HG02884 (cell line): ENCODE measurements around the gene ANAPC5.
"Not testable (repeated sequence)": the region's sequence is repeated elsewhere in the genome, so short reads cannot be mapped to it uniquely, and the experiment has no call there.

Source experiments
- ATAC-seq: cut with Tn5 transposase; IDR thresholded peaks from one replicate; pipeline ENCODE4 v1.9.1; 2021; ENCODE audit warnings: mild to moderate bottlenecking, moderate library complexity; ENCODE audit not compliant: unreplicated experiment

ANAPC5 gene

DNA sequence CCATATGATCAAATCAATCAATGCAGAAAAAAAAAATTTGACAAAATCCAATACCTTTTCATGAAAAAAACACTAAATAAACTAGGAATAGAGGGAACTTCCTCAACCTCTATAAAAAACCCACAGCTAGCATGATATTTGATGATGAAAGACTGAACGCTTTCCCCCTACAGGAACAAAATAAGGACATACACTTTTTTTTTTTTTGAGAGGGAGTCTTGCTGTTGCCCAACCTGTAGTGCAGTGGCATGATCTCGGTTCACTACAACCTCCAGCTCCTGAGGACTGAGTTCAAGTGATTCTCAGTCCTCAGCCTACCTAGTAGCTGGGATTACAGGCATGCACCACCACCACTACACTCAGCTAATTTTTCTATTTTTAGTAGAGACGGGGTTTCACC lies 37.8 kb downstream of the ANAPC5 start:
- no peak for ATAC-seq

DNA sequence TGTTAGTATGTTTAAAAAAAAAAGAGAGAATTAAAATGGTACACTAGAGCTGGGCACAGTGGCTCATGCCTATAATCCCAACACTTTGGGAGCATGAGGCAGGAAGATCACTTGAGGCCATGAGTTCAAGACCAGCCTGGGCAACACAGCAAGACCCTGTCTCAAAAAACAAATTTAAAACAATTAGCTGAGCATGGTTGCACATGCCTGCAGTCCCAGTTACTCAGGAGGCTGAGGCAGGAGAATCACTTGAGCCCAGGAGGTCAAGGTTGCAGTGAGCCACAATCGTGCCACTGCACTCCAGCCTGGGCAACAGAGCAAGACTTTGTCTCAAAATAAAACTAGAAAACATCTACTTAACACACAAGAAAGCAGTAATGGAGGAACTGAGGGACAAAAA lies 42.0 kb downstream of the ANAPC5 start:
- ATAC-seq, result not testable (repeated sequence)

DNA sequence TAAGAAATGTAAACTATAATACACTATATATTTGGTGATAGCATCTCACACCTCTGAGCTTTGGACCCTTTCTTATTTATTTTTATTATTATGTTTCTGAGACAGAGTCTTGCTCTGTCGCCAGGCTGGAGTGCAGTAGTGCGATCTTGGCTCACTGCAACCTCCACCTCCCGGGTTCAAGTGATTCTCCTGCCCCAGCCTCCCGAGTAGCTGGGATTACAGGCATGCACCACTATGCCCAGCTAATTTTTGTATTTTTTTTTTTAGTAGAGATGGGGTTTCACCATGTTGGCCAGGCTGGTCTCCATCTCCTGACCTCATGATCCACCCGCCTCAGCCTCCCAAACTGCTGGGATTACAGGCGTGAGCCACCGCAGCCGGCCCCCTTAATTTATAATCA lies 44.8 kb downstream of the ANAPC5 start:
- ATAC-seq, result not testable (repeated sequence)

DNA sequence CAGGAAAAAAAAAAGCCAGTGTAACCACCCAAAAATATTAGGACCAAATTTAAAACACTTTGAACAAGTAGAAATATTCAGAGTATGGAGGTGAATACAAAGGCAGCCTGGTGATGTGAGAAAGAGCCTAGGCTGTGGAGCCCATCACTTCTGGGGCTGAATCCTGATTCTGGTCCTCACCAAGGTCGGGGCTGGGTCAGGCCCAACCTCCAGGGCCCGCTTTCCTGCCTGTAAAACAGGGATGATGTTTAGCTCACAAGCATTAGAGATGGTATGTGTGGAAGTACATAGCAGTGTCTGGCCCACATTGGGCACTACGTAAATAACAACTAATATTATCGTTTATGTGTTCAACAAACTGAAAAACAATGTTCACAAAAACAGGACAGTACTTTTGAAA lies 47.9 kb downstream of the ANAPC5 start:
- no peak for ATAC-seq

GRCh38 chr12:121301876-121302275 lies 50.3 kb downstream of the ANAPC5 start:
- no peak for ATAC-seq

DNA sequence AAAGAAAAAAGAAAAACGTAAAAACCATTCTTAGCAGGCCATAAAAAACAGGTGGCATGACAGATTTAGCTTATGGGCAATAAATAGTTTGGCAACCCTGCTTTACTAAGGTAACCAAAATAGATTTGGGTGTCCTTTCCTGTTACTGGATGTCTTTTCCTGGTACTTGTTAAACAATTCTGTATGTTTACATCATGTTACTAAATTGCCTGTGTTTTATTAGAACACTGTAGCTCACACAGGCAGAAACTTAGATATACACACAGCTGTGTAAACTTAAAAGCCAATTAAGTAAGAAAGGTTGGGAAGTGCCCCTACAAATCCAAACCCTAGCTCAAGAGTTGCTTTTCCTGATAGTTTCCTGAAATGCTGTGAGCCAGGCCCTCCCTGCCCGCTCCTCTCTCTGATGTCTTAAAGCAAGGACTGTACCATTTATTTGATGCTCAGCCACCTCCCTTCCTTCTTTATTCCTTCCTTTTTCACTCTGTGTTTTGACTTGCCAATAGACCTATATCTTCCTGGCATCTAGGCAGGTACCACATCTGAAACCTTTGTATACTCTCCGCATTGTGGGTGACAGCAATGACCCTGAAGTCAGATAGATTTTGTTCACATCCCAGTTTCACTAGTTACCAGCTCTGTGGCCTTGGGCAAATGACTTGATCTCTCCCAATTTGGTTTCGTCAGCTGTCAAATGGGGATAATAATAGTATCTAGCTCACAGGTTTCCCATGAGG lies 52.0 kb downstream of the ANAPC5 start:
- ATAC-seq, result no peak

DNA sequence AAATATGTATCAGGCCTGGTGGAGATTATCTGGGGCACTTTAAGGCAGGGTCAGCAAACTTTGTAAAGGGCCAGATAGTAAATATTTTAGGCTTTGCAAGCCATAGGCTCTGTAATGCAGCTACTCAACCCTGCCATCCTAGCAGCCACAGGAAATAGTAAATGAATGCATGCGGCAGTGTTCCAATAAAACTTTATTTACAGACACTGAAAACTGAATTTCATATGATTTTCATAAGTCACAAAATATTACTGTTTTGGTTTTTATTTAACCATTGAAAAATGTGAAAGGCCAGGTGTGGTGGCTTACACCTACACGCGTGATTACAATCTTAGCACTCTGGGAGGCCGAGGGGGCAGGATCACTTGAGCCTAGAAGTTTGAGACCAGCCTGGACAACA lies 52.5 kb downstream of the ANAPC5 start:
- no peak for ATAC-seq

DNA sequence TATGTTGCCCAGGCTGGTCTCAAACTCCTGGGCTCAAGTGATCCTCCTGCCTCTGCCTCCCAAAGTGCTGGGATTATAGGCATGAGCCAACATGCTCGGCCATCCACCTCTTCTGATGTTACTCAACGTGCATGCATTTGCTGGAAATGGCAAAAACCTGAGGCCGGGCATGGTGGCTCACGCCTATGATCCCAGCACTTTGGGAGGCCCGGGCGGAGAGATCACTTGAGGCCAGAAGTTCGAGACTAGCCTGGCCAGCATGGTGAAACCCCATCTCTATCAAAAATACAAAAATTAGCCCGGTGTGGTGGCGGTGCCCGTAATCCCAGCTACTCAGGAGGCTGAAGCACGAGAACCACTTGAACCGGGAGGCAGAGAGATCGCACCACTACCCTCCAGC lies 53.8 kb downstream of the ANAPC5 start:
- ATAC-seq, result not testable (repeated sequence)

- no peak for ATAC-seq
Measured at GRCh38 chr12:121297435-121297991, 54.7 kb downstream of the ANAPC5 start.

DNA sequence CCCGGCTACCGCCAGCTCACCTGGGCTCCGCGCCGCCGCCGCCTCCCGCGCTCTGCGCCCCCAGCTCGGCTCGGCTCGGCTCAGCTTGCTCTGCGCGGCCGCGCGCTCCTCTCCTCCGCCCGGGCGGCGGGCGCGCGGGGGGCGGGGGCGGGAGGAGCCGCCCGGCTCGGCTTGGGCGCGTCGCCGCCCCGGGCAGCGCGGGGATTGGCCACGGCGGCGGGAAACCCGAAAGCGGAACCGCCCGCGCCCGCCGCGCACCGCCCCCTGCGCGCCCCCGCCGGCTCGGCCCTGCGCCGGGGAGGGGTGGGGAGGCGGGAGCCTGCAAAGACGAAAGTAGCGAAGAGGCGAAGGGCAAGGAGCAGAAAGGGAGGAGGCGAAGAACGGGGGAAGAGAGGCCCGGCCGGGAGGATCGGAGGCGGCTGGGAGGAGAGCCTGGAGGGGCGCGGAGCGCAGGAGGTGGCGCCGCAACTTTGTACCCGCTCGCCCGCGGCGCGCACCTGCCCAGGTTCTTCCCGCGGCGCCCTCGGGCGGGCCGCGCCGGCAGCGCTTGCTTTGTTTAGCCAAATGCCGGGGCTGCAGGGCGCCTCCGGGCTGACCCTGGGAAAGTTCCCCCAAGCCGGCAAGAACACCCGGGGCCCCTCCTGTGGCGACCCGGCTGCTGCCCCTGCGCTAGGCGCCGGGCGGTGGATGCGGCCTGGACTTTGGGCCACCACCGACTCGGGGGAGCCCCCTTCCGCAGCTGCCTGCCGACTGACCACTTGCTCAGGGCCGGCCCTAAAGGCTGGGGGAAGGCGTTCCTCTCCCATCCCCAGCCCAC lies 55.4 kb downstream of the ANAPC5 start, which contains the start of gene CAMKK2:
TSS of gene CAMKK2 (minus strand) at position 92 of the 817 bp plus-strand sequence. CDS start 22,183 bp downstream, outside the sequence.
- peak; percentile 69 for ATAC-seq

DNA sequence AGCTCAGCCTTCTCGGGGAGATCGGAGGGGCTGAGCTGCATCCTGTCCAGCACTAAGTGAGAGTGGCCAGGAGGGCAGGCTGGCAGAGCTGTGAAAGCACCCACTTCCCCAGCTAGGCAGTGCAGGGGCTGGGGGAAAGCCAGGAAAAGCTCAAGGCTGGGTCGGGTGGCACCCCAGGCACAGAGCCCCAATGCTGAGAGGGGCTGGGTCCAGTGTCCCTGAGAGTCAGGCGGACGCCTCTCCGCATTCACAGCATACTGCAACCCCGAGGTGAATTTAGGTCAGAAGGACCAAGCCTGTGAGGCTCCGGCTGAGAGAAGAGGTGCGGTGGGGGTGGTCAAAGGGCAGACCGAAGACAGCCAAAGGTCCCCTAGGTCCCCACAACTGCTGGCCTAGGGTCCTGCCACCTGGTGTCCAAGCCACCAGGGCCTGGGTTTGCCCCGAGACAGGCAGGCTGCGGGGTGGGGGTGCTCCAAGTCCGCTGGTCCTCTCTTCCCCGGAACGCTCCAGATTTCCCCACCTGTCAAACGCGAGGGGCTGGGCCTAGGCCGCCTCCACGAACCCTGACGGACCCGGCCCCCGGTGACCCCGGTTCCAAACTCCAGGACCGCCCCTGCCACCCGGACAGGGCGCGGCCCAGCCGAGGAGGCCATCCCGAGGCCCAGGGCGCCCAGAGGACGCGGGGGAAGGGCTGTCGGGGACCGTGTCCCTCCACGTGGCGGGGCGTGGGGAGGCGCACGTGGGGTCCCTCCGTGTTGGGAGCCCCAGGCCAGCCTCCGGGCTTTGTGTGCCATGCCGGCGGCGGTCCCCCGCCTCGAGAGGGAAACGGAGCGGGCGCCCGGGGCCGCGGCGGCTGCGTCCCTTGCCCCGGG lies 56.2 kb downstream of the ANAPC5 start:
- peak; percentile 20 for ATAC-seq

DNA sequence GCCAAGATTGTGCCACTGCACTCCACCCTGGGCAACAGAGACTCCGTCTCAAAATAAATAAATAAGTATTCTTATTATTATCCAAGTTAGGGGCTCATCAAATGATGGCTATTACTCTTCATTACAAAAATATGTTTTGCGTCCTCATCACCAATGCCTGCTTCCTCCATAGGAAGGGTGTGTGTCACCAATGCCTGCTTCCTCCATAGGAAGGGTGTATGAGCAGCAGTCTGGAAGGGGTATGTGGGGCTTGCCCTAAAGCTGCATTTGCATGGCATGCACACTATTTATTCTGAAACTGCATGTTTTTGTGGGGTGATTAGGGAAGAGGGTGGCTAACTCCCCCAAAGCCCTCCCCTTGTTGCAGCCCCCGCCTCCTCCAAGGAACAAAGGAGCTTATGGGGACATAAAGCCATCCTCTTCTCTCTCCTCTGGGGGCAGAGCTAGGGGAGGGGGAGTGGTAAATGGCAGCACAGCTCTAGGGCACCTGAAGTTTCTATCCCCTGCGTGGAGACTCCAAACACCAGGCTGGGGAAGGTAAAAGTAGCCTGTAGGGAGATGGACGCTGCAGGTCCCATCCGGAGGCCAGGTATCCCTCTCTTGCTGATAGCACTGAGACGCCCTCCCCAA lies 57.0 kb downstream of the ANAPC5 start:
- no peak for ATAC-seq

GRCh38 chr12:121294151-121294889 lies 57.9 kb downstream of the ANAPC5 start:
- no peak for ATAC-seq

- ATAC-seq, result no peak
Measured at GRCh38 chr12:121293603-121294002, 58.6 kb downstream of the ANAPC5 start.

- ATAC-seq, result no peak
Measured at GRCh38 chr12:121290410-121290809, 61.8 kb downstream of the ANAPC5 start.

- no peak for ATAC-seq
Measured at GRCh38 chr12:121289962-121290361, 62.2 kb downstream of the ANAPC5 start.

DNA sequence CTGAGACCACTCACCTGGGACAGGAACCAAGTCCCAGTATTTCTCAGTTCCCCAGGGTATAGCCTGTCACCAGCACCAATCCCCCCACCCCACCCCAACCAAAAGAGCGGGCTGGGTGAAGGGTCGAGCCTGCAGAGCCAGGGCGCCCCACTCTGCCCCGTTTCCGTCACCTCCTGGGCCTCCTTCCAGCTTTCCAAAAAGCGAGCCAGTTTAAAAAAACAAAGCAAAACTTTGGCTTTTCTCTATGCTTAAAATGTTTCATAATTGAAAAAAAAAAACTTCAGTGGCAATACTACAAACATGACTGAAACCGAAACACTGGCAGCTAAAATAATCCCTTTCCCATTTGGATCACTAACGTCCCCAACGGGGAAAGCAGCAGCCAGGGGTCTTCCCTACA lies 63.2 kb downstream of the ANAPC5 start:
- ATAC-seq, result no peak

DNA sequence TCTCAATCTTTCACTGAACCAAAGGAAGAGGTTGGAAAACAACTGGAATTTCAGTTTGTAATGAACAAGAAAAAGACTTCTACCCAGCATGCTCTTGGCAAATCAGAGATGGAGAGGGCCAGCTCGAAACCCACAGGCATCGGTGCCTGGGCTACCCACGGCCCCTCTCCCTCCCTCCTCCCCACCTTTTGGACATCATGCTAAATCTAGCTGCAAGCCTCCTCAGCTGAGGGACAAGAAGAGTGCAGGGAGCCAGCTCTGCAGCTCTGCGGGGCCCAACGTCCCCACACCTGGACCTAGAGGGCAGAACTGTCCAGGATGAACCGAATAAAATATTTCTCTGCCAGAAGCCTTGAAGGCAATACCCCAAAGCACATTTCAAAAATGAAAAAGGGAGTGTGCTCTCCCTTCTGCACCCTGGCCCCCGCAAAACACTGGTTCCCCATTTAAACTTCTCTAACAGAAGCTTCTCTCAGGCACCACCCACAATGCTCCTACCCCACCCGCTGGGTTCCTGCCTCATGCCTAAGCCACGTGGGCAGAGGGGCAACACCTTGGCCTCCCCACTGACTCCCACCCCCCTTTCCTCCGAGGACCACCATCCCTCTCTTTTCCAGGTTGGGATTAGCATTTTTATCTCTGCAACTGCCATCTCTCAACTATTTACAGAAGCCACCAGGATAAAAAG lies 63.9 kb downstream of the ANAPC5 start:
- no peak for ATAC-seq
